GM20431 (cell line): ENCODE data around the gene FUT8.

Experiments used
- in situ Hi-C: fragments of 300-500 bp; cut with MseI, MboI; formaldehyde crosslinking; loops from one replicate; pipeline ENCODE4 v1.15.0; 2020; ENCODE audit warnings: low sequenced_read_pairs; ENCODE audit not compliant: unreplicated experiment

FUT8 gene

DNA sequence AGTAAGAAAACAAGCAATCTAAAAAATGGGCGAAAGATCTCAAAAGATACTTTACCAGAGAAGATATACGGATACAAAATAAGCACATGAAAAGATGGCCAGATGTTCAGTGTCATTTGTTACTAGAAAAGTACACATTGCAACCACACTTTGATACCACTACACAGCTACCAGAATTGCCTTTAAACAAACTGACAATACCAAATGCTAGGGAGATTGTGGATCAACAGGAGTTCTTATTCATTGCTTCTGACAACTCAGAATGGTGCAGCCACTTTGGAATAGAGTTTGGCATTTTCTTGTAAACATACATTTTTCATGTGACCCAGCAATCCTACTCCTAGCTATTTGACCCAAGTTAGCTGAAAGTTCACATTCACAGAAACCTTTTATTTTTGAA lies 136.3 kb downstream of the FUT8 start:
- in situ Hi-C loops = no loop called here

DNA sequence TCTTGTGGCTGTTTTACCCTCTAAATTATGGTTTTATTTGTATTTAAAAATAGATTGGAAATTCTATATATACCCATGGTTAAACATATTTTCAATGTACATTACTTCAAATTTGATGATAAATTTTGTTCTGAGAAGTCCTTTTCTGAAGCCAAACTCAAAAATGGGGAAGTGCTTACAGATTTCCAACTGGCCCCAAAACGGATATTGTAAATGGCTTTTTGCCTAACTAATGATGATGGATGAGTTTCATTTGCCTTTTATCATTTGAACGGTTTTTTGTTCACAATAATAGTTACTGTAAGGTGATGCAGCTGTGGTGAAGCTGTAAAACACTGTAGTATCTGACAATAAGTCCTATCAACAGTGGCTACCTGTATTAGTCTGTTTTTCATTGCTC lies 136.9 kb downstream of the FUT8 start:
- in situ Hi-C loops = no loop called here

DNA sequence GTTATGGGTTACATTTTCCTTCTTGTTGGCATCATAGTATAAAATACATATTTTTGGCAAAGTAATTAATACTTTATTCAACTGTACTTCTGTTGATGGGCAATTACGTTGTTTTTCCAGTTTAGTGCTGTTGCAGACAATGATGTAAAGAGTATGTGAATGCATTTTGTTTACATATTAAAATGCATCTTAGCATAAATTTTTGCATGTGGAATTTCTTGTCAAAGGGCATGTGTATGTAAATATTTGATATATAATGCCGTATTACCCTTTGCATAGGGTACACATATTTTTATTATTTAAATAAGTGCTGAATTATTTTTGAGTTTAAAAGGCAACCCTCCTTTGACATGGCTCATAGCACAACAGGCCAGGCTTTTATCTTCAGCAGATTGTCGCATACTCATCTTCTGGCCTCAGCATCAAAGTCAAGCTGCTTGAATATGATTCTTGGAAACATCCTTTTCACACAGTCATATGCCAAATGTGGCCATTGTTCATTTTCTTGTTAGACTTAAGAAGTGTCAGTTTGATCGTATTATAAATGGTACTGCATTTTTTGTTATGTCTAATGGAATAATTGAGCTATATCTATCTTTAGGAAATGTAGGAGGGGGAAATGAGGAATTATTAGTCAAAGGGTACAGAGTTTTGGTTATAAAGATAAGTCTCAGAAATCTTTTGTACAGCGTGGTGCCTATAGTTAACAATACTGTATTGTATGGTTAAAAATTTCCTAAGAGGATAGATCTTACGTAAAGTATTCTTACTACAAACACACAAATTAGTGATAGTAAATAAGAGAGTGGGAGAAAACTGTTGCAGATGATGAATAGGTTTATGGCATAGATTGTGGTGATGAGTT lies 138.5 kb downstream of the FUT8 start:
- in situ Hi-C loops = no loop called here

DNA sequence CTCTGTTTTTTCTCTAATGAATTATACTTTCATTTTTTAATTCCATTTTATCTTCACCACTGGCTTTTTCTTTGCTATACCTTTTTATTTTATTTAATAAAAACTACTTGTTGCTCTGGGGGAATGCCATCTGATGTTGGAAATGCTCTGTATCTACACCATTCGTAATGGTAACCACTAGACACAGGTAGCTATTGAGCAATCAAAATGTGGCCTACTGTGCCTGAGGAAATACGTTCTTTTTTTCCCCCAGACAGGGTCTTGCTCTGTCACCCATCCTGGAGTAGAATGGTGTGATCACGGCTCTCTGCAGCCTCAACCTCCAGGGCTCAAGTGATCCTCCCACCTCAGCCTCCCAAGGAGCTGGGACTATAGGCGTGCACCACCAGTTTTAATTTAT lies 140.2 kb downstream of the FUT8 start:
- in situ Hi-C loops = no loop called here

DNA sequence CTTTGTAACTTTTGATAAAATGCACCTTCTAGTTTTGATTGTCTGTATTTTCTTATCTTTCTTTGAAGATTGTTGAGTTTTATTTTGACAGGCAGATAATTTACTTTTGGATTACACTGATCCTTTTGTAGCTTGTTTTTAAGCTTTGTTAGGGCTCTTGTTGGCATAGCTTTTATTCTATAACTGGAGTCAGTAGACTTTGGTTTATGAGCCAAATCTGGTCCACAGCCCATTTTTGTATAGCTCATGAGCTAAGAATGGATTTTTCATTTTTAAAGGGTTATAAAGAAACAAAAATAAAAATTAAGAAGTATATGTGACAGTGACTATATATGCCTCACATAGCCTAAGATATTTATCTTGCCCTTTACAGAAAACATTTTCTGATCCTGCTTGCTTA lies 142.3 kb downstream of the FUT8 start:
- in situ Hi-C loops = no loop called here

DNA sequence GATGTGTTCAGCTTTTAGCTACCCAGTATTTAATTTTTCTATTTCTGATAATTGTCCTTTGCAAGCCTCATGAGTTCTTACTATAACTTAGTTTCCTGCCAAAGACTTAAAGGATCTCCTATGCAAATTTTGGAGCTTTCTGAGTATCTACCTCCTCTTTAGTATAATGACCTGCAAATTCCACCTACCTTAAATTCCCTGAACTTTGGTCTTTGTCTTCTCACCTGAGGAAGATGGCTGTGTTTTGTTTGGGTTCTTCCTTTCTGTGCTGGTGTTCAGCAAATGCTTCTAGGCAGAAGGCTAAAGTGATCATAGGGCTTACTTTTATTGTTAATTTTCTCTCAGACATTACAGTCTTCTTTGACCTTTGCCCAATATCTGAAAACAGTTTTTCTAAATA lies 142.8 kb downstream of the FUT8 start:
- in situ Hi-C loops = no loop called here

DNA sequence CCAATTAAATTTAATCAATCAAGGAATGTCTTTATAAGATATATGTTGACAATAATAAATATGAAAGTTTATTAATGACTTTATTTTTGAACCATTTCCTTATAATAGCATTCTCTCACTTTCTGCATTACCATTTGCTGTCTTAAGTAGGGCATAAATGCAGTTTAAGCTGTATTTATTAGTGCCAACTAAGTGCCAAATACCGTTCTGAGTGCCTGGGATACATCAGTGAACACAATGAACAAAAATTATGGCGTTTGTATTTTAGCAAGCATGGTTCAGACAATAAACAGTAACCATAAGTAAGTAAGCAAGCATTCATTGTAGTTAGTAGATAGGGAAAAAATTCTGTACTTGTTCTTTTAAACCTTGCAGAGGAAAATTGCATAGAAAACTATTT lies 145.8 kb downstream of the FUT8 start:
- in situ Hi-C loops = no loop called here

DNA sequence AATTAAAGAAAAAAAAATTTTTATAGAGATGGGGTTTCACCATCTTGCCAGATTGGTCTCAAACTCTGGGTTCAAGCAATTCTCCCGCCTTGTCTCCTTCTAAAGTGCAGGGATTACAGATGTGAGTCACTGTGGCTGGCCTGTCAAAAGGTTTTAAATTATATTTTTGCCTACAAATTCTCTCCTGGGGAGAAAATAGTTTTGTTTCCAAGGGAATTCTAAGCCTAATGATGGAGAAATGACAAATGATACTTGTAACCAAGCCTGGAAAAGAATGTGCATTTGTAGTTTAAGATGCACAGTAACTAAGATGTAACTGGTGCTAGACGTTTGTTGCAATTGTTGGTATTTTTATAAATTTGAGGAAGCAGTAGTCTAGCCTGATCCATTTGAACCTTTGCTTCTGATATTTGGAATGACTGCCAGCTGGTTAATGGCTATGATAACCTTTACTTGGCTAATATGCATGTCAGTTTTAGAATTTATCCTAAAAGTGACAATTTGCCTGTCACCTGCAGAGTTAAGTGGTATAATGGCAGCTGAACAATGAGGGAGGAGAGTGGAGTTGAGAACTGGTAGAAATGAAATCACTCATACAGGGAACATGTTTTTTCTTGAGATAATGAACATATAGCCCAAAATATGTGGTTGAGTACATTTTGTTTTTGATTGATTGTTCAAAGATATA lies 148.0 kb downstream of the FUT8 start:
- in situ Hi-C loops = no loop called here

DNA sequence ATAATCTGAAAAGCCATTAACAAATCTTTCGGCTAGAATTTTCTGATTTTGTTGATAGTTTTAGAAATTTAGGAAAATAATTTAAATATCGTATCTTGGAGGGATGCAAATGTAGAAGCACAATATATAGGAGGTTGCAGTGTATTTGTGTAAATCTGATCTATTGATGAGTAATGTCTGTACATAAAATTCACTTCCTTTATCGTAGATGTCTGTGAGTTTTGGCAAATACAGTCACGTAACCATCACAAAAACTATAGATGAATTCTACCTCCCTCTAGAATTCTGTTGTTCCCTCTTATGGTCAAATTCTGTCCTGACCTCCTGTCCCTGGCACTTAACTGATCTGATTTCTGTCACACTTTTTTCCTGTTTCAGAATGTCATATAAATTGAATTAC lies 151.8 kb downstream of the FUT8 start:
- in situ Hi-C loops = no loop called here

DNA sequence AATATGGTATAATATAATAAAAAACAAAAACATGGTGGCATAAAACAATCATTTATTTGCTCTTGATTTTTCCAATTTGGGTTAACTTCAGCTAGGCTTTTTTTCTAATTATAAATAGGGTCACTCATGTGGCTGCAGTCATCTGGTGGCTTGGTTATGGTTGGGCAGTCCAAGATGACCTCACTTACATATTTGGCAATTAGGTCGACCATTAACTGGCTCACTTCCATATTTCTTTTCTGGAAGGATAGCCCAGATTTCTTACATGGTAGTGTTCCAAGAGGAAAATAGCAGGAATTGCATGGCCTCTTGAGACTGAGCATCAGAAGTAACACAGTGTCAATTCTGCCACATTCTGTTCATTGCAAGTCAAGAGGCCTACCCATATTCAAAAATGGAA lies 153.4 kb downstream of the FUT8 start:
- in situ Hi-C loops = no loop called here

DNA sequence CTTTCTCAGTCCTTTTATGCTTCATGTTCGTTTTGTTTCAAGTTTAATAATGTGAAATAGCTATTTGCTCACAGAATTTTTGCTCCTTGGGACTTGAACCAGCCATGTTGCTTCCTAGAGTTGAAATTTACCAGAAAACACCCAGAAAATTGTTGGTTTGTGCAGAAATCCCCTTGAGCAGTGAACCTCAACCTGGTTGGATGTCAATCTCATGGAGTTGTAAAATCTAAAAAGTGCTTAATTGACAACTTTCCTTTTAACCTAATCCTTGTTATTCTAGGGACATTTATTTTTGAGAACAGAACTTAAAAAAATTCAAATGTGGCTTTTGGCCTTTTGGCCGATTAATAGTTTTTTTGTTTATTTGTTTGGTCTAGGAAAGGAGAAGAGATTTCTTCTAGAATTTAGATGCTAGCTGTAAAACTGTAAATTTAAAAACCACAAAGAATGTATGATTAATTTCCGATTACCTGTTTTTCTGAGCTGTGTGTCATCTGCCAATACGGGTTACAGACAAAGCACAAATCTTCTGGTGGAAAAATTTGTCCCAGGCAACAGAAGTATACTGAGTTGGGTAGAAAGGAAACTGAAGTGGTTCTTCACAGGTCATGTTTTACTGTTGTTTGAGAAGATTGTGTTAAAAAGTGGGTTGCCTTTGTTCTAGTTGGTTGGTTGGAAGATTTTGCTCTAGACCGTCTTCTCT lies 154.4 kb downstream of the FUT8 start:
- in situ Hi-C loops = no loop called here

DNA sequence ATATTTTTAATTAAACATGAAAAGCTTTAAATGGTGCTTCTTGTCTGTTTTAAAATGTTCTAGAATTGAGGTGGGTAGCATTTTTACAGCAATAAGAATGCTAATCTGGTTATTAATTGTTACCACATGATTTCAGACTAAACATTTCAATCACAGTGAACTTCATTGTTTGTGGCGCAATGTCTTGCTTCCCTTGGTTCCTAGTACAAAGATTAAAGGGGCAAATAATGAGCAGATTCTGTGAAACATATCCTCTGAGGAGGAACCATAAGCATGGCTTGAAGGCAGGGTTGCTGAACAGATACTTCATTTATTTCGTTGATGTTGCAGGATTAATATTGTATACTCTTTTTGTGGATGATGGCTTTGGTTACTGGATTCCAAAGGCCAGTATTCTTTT lies 162.1 kb downstream of the FUT8 start:
- in situ Hi-C loops = no loop called here

DNA sequence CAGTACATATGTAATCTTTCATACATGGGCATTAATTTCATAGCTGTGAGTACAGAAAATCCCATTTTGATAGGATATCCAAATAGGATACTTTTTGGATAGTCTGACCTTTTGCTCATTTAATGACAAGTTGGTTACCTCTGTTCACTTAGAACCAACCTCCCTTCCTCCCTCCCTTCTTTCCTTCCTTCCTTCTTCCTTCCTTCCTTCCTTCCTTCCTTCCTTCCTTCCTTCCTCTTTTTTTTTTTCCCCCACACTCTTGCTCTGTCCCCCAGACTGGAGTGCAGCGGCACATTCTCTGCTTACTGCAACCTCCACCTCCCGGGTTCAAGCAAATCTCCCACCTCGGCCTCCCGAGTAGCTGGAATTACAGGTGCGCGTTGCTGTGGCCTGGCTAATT lies 162.9 kb downstream of the FUT8 start:
- in situ Hi-C loops = no loop called here

DNA sequence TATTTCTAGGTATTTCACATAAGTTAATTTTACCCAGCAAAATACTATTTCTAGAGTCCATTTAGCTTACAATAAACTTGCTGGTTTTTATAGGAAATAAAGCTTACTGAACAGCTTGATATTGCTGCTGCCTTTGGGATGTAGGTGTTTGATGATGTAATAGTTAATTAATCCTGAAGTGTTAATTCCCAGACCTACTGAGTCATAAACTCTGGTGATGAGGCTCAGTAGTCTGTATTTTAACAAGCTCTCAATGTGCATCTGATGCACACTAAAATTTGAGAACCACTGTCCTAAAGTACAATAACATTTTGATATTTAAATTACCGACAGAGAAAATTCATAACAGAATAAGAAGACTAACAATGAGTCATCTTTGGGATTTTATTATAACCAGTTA lies 168.4 kb downstream of the FUT8 start:
- in situ Hi-C loops = no loop called here

DNA sequence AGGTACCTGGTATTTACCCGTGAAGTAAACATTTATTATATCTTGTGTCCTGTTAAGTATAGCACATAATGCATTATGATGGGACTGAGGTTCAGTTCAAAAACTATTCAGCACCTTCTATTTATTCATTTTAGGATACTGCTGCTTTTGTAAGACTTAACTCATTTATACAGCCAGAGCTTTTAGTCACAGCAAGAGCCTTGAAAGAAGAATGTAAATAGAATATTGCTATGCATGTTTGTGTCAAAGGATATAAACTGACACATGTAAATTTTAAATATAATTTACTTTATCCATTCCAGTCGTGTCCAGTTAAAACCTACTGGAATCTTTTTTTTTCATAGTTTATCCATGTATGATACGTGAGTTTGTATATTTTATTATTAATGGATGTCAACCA lies 168.8 kb downstream of the FUT8 start:
- in situ Hi-C loops = no loop called here

DNA sequence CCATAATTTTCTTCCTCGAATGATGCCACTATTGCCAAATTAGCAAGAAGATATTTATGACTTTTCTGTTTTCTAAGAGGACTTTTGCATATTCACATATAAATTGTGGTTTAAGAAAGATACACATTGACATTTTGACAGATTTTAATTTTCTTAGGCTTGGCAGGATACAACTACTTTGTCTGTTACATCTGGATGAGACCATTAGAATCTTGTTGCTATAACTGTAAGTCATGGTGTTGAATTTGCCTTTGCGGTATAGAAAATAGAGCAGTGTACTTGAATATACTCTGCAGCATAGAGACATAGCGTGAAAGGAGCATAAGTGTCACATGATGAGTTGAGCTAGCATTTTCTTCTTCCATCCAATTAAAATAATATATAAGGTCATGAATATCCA lies 169.3 kb downstream of the FUT8 start:
- in situ Hi-C loops = no loop called here

DNA sequence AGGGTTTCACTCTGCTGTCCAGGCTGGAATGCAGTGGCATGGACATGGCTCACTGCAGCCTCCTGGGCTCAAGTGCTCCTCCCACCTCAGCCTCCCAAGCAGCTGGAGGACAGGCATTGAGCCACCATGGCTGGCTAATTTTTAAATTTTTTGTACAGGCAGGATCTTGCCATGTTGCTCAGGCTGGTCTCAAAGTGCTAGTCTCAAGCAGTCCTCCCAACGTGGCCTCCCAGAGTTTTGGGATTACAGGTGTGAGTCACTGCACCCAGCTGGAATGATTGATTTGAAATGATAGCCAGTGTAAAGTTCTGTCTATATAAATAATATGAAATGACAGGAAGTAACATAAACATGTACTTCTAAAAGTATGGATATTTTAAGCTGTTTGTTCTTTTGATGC lies 172.7 kb downstream of the FUT8 start:
- in situ Hi-C loops = no loop called here

DNA sequence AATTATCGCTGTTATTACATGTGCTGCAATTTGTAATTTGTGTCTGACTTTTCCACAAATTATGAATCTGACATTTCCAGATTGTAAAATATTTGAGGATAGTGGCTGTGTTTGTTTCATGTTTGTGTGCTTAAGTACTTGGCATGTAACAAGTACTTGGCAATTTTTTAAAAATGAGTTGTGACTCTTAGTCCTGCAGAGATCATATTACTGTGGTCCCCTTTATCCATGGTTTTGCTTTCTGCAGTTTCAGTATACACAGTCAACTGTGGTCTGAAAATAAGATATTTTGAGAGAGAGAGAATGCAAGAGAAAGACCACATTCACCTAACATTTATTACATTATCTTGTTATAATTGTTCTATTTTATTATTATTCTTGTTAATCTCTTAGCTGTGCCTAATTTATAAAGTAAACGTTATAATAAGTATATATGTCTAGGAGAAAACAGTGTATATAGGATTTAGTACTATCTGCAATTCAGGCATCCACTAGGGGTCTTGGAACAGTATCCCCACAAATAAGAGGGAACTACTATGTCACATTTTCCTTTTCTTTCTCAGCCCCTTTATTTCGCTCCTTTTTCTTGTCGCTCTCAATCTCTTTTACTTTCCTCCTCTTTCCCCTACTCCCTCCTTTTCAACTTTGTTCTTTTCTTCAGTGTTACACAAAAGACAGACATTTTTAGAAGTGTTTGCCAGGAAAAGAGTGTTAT lies 176.1 kb downstream of the FUT8 start:
- in situ Hi-C loops = no loop called here

DNA sequence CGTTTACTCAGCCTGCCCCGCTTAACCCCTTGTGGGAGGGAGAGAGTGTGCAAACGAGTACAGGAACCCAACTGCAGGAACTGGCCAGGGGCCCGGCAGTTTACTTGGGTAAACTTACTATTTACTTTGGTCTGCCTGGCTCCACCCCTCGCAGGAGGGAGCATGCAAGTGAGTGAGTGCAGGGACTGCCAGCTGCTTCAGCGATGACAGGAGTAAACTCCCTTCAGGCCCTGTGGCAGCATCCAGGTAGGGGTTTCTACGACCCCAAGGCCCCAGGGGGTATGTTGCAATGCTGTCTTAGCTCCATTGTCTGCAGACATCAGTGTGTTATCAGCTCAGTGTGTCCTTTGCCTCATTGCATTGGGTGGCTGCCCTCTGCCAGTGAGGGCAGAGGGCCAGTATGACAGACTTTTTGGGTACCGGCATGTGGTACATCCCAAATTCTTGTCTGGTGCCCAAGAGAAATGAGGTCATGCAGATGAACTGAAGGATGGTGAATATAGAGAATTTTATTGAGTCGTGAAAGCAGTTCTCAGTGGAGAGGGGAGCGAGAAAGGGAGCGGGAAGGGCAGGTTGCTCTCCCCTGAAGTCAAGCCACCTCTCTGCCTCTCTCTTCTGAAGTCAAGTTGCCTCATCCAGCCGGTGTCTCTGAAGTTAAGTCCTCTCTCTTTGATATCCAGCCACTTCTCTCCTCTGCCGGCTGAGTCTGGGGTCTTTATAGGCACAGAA lies 181.8 kb downstream of the FUT8 start:
- in situ Hi-C loops = no loop called here

DNA sequence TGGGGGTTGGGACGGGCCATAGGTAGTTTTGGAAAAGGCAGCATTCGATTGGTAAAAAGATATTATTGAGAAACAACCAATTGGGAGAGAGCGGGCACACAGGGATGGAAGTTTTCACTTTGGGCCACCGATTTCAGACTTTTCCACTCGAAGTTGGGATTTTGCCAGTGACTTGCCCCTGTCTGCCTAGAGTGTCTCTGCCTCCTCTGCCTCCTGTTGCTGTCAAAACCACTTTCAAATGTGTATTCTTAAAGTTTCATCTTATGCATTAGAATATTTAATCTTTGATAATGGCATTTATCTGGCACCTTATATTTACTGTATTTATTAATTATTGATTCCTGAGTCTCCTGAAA lies 182.3 kb downstream of the FUT8 start:
- in situ Hi-C loops = no loop called here
